ENCODE measurements around the gene SLC16A4. TPM values are rescaled to one million over a fixed set of nuclear protein-coding genes. Genes with fewer than 3 reads are reported as not detected.
"Not testable (repeated sequence)": the region's sequence is repeated elsewhere in the genome, so short reads cannot be mapped to it uniquely, and the experiment has no call there.

SLC16A4 gene
- total RNA-seq, 1 experiment from 2014 or later = 56.5 TPM

DNA sequence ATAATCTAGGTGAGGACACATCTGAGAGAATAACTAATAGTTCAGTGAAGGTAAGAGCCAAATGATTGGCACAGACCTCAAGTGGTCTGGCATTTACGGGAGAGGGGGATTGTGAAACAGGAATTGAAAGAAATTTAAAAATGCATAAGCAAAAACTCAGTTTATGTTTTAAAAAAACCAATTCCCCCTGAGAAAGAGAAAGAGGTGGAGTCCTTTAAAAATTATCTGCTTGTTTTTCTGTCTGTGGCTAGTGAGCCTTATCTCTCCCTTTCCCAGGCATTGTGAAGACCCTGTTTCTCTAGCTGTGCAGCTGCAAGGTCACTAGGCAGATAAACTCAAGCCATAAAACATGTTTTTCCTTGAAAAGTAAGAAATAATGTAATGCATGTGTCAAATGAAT lies 22.2 kb upstream of the SLC16A4 start:
- DNase-seq (ENCODE audit: low read depth); in situ Hi-C loops (cut with HindIII; ENCODE audit: low pct_unique_long_range_greater_than_20kb, low sequenced_read_pairs): not testable (repeated sequence)

- in situ Hi-C loops (cut with HindIII; ENCODE audit: low pct_unique_long_range_greater_than_20kb, low sequenced_read_pairs) = no loop called here
- peak; percentile 49 for DNase-seq (ENCODE audit: low read depth)
Measured at GRCh38 chr1:110412576-110412975, 21.8 kb upstream of the SLC16A4 start.

GRCh38 chr1:110411173-110411735 lies 20.4 kb upstream of the SLC16A4 start:
- no peak for DNase-seq (ENCODE audit: low read depth)
- in situ Hi-C loops (cut with HindIII; ENCODE audit: low pct_unique_long_range_greater_than_20kb, low sequenced_read_pairs) = no loop called here

DNA sequence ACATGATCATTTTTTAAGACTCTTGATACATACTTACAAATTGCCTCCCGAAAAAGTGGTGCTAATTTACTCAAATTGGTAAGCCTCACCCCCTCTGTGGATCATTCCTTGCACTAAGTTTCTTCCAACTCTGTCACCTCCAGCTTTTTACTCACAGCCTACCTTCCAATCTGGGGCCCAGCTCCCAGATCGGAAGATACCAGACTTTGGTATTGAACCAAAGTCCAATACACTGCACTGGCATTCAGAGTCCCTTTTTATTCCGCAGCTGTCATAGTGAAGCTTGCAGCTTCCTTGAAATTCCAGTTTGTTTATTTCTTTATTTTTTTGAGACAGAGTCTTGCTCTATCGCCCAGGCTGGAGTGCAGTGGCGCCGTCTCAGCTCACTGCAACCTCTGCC lies 18.5 kb upstream of the SLC16A4 start:
- in situ Hi-C loops (cut with HindIII; ENCODE audit: low pct_unique_long_range_greater_than_20kb, low sequenced_read_pairs) = no loop called here
- no peak for DNase-seq (ENCODE audit: low read depth)

- DNase-seq (ENCODE audit: low read depth) = no peak
- in situ Hi-C loops (cut with HindIII; ENCODE audit: low pct_unique_long_range_greater_than_20kb, low sequenced_read_pairs) = no loop called here
Measured at GRCh38 chr1:110408488-110408887, 17.7 kb upstream of the SLC16A4 start.

- peak; percentile 86 for DNase-seq (ENCODE audit: low read depth)
- in situ Hi-C loops (cut with HindIII; ENCODE audit: low pct_unique_long_range_greater_than_20kb, low sequenced_read_pairs) = no loop called here
Measured at GRCh38 chr1:110407260-110408210, 16.7 kb upstream of the SLC16A4 start, which contains the start of gene LAMTOR5. TSS of gene LAMTOR5 (minus strand) at chr1:110407694. CDS start at chr1:110407620, 74 bp downstream.

- in situ Hi-C loops (cut with HindIII; ENCODE audit: low pct_unique_long_range_greater_than_20kb, low sequenced_read_pairs); DNase-seq (ENCODE audit: low read depth): not testable (repeated sequence)
Measured at GRCh38 chr1:110406407-110406806, 15.6 kb upstream of the SLC16A4 start.

GRCh38 chr1:110404401-110404800 lies 13.6 kb upstream of the SLC16A4 start:
- DNase-seq (ENCODE audit: low read depth) = no peak
- in situ Hi-C loops (cut with HindIII; ENCODE audit: low pct_unique_long_range_greater_than_20kb, low sequenced_read_pairs) = no loop called here

GRCh38 chr1:110403805-110404204 lies 13.0 kb upstream of the SLC16A4 start:
- in situ Hi-C loops (cut with HindIII; ENCODE audit: low pct_unique_long_range_greater_than_20kb, low sequenced_read_pairs) = no loop called here

GRCh38 chr1:110396259-110396958 lies 5.6 kb upstream of the SLC16A4 start:
- in situ Hi-C loops (cut with HindIII; ENCODE audit: low pct_unique_long_range_greater_than_20kb, low sequenced_read_pairs); DNase-seq (ENCODE audit: low read depth): not testable (repeated sequence)

More at GRCh38 chr1:110403805-110404204, 13.0 kb upstream of the SLC16A4 start:
- no peak for DNase-seq (ENCODE audit: low read depth)

DNA sequence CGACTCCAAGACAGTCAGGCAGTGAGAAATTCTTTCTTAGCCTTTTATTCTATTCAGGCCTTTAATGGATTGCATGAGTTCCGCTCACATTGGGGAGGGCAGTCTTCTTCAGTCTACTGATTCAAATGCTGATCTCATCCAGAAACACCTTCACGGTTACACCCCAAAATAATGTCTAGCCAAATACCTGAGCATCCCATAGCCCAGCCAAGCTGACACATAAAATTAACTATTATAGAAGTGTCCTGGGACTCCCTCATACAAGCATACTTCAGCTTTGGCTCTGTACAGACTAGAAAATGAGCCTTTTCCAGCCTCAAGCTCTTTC lies 3.6 kb upstream of the SLC16A4 start:
- in situ Hi-C loops (cut with HindIII; ENCODE audit: low pct_unique_long_range_greater_than_20kb, low sequenced_read_pairs) = no loop called here
- DNase-seq (ENCODE audit: low read depth) = no peak

- in situ Hi-C loops (cut with HindIII; ENCODE audit: low pct_unique_long_range_greater_than_20kb, low sequenced_read_pairs) = no loop called here
- DNase-seq (ENCODE audit: low read depth) = peak; percentile 90
Measured at GRCh38 chr1:110393691-110394492, 3.1 kb upstream of the SLC16A4 start.

- in situ Hi-C loops (cut with HindIII; ENCODE audit: low pct_unique_long_range_greater_than_20kb, low sequenced_read_pairs) = no loop called here
Measured at GRCh38 chr1:110393286-110393685, 2.5 kb upstream of the SLC16A4 start.

DNA sequence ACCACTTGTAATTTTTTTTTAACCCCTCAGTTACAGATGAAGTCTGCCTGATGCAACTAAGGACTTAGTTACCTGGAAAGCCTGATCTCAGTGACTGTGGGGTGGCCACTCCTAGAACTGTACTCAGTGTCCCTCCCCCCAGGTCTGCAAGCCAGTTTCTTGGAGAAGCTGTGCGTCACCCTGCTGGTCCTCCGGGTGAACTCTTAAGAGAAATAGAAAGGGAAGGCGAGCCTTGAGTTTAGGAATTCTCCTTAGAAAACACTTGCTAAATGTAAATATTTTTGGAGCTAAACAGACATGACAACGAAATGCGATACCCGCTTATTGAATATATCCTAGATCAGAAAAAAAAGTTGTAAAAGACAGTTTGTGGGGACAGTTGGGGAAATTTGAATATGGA lies 730 bp downstream of the SLC16A4 start:
- in situ Hi-C loops (cut with HindIII; ENCODE audit: low pct_unique_long_range_greater_than_20kb, low sequenced_read_pairs) = no loop called here
- DNase-seq (ENCODE audit: low read depth) = peak; percentile 57

More at GRCh38 chr1:110393286-110393685, 2.5 kb upstream of the SLC16A4 start:
- no peak for DNase-seq (ENCODE audit: low read depth)

DNA sequence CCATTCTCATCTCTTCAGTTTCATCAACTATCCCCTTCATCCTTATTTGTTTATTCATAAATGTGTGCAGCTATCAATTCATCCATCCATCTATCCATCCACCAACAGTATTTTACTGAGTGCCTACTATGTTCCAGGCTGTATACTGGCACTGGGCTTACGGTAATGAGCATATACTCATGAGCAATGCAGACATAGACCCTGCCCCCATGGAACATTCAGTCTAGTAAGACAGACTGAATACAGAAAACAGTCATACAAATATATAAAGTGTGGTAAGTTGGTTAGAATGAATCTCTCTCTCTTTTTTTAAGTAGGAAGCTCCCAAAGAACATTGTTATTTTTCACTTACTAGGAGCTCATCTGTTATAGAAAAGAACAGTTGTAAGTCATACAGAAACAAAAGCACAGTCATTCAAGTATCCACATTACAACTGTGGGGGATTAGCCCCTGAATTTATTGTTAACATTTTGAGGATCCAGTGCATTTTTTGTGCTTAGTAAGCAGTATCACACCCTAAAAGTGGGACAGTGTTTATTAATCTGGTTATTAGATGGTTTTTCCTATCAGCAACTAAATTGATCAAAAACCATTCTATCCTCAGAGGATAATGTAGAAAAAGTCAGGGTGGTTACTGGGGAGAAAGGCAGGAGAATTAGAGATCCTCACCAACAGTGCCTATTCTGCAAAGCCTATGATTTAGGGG lies 3.6 kb downstream of the SLC16A4 start:
- in situ Hi-C loops (cut with HindIII; ENCODE audit: low pct_unique_long_range_greater_than_20kb, low sequenced_read_pairs) = no loop called here
- DNase-seq (ENCODE audit: low read depth) = no peak

DNA sequence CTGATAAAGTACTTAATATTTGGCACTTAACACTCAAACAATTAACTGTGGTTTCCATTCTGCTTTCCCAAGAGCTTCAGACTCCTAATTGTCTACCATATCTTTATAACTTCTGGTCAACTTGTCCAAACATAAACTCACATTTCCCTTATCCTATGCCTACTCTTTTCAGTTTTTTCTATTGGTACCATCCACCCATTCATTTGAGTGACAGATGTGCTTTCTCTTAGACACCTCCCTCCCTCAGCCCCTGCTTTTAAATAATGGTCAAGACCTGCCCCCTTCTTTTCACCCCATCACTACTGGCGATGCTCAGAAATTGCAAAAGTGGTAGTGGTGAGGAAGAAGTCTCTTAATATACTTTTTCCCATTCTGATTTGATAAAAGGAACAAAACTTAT lies 5.5 kb downstream of the SLC16A4 start:
- no peak for DNase-seq (ENCODE audit: low read depth)
- in situ Hi-C loops (cut with HindIII; ENCODE audit: low pct_unique_long_range_greater_than_20kb, low sequenced_read_pairs) = no loop called here

- in situ Hi-C loops (cut with HindIII; ENCODE audit: low pct_unique_long_range_greater_than_20kb, low sequenced_read_pairs) = no loop called here
- peak; percentile 43 for DNase-seq (ENCODE audit: low read depth)
Measured at GRCh38 chr1:110384581-110385321, 6.1 kb downstream of the SLC16A4 start.
